Inferior parietal cortex (tissue), 1 donor: ENCODE measurements around the gene LAS1L.
"Not testable (repeated sequence)": the region's sequence is repeated elsewhere in the genome, so short reads cannot be mapped to it uniquely, and the experiment has no call there.

Source experiments
- DNase-seq: peaks from one replicate; pipeline ENCODE4 v3.0.0-alpha.2; 2016; ENCODE audit errors: extremely low spot score

LAS1L gene

GRCh38 chrX:65534450-65535292 is at the start of gene LAS1L:
TSS of gene LAS1L (minus strand) at chrX:65534787. CDS start at chrX:65534715, 72 bp downstream.
- peak; percentile 92 for DNase-seq

GRCh38 chrX:65582450-65583082 is 48.0 kb upstream of the LAS1L start:
- no peak for DNase-seq

GRCh38 chrX:65581661-65582339 is 47.2 kb upstream of the LAS1L start:
- peak; percentile 81 for DNase-seq

- no peak for DNase-seq
These were observed 43.8 kb upstream of the LAS1L start for GRCh38 chrX:65578346-65578745.

GRCh38 chrX:65576160-65576559 is 41.6 kb upstream of the LAS1L start:
- DNase-seq, result no peak

GRCh38 chrX:65575022-65575421 is 40.4 kb upstream of the LAS1L start:
- no peak for DNase-seq

- DNase-seq, result no peak
These were observed 39.8 kb upstream of the LAS1L start for GRCh38 chrX:65574356-65574755.

GRCh38 chrX:65572971-65573370 is 38.4 kb upstream of the LAS1L start:
- DNase-seq, result no peak

GRCh38 chrX:65562850-65563249 is 28.3 kb upstream of the LAS1L start:
- not testable (repeated sequence) for DNase-seq

- no peak for DNase-seq
These were observed 17.1 kb upstream of the LAS1L start for GRCh38 chrX:65551489-65552339.

- no peak for DNase-seq
These were observed 16.5 kb upstream of the LAS1L start for GRCh38 chrX:65551086-65551485.

- DNase-seq, result no peak
These were observed 10.9 kb upstream of the LAS1L start for GRCh38 chrX:65545456-65545855.

- no peak for DNase-seq
These were observed 2.6 kb upstream of the LAS1L start for GRCh38 chrX:65537229-65537628.

GRCh38 chrX:65536291-65536690 is 1.7 kb upstream of the LAS1L start:
- DNase-seq, result no peak

- DNase-seq, result no peak
These were observed 2.6 kb downstream of the LAS1L start for GRCh38 chrX:65532016-65532415.

- peak; percentile 45 for DNase-seq
These were observed 5.8 kb downstream of the LAS1L start for GRCh38 chrX:65528705-65529340.

- no peak for DNase-seq
These were observed 6.3 kb downstream of the LAS1L start for GRCh38 chrX:65528293-65528692.

- no peak for DNase-seq
These were observed 10.4 kb downstream of the LAS1L start for GRCh38 chrX:65524139-65524538.

GRCh38 chrX:65522739-65523372 is 11.7 kb downstream of the LAS1L start:
- no peak for DNase-seq

GRCh38 chrX:65519530-65519929 is 15.1 kb downstream of the LAS1L start:
- DNase-seq, result not testable (repeated sequence)

- DNase-seq, result not testable (repeated sequence)
These were observed 15.6 kb downstream of the LAS1L start for GRCh38 chrX:65518980-65519379.
